HG02623 (cell line): ENCODE results near the gene AGPAT1.
"Not testable (repeated sequence)": the region's sequence is repeated elsewhere in the genome, so short reads cannot be mapped to it uniquely, and the experiment has no call there.

ENCODE experiments used
- ATAC-seq: cut with Tn5 transposase; IDR thresholded peaks from one replicate; pipeline ENCODE4 v1.9.1; 2021; ENCODE audit warnings: moderate library complexity; ENCODE audit not compliant: unreplicated experiment

The AGPAT1 gene, protein sequence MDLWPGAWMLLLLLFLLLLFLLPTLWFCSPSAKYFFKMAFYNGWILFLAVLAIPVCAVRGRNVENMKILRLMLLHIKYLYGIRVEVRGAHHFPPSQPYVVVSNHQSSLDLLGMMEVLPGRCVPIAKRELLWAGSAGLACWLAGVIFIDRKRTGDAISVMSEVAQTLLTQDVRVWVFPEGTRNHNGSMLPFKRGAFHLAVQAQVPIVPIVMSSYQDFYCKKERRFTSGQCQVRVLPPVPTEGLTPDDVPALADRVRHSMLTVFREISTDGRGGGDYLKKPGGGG

DNA sequence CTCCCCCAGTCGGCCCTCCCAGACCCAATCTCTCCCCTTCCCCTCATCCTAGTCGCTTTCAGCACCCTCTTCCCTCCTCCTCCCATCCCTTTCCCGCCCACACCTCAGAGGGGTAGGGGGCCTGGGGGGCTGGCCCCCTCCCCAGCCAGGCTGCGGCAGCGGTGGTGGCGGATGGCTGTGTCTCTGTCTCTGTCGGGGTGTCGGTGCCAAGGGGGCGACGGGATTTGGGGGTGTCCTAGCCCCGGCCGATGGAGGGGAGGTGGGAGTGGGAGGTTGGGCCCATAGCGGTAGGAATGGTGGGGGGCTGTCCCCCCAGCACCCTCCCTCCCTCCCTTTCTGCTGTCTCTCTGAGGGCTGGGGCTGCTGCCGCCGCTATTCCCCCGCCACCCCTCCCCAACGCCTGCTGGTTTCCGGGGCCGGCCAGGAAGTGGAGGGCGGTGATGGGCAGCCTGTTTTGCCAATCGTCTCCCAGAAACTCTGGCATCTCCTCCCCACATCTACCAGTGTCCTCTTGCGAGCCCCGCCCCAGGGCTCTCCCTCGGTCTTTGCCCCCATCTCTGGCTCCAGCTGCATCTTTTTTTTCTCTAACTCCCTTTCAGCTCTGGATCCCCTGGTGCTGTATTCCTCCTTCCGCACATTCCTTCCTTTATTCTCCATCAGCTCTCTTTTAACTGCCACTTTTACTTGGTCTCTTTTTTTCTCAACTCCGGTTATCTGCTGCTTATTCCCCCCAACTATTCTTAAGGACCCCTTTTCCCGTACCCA, at the start of gene AGPAT1:
Gene AGPAT1 (minus strand): TSS at position 374 of the 765 bp plus-strand sequence. CDS start 4,588 bp downstream, outside the sequence.
- peak; percentile 39 for ATAC-seq

DNA sequence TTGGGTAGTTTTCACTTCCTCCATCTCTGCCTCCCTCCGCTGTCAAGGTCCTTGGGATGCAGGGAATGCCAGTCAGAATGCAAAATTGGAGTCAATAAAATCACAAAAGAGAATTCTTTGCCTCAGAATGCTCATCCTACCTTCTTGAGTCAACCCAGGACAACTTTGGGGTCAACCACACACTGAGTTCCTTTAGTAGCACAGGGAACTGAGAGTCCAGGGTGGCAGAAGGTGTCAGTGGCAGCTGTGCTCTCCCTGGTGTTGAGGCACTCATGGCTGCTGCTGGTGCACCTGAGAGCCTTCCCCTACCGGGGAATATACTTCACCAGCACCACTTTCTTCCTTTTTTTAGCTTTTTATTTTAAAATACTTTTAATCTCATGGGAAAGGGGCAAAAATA, 48.8 kb upstream of the AGPAT1 start:
- no peak for ATAC-seq

DNA sequence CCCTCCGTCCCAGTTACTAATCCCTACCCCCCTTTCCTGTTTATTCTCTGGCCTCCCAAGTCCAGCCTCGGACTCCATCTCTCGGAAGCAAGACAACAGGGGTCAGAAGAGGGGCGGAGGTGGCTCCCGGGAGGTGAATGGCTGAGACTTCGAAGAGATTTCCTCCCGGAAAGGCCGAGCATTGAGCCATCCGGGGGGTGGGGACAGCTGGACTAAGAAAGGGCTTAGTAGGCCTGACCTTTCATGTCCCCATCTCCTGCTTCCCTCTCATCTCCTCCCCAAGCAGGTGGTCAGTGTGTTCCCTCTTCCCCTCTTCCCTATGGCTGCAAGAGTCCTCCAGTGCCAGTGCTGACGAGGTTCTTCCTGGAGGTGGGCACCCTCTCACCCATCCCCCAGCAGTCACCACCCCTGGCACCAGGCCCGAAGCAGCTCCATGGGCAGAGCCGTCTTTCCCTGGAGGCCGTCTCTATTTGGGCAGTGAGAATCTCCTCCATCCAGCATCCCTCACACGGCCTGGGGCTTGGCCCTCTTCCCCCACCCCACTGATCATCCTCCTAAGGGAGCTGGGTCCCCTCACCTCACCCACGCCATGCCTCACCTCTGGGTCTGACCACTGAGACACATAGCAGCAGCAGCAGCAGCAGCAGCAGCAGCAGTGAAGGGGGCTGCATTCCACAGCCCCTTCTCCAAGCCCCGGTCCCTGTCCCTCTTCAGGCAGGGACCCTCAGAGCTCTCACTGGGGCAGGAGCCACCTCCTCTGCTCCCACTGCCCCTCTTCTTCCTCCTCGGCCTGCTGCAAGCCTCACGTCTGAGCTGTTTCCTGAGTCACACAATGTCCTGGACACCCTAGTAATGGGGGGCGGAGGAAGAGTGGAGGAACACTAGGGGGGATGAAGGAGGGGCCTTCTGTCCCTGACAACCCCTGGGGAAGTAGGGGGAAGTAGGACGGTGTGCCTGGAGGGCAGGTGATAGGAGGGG, 47.7 kb upstream of the AGPAT1 start, which contains the start of gene NOTCH4:
Gene NOTCH4 (minus strand): TSS at position 810 of the 978 bp plus-strand sequence. CDS start 139 bp downstream, at position 671.
- no peak for ATAC-seq

DNA sequence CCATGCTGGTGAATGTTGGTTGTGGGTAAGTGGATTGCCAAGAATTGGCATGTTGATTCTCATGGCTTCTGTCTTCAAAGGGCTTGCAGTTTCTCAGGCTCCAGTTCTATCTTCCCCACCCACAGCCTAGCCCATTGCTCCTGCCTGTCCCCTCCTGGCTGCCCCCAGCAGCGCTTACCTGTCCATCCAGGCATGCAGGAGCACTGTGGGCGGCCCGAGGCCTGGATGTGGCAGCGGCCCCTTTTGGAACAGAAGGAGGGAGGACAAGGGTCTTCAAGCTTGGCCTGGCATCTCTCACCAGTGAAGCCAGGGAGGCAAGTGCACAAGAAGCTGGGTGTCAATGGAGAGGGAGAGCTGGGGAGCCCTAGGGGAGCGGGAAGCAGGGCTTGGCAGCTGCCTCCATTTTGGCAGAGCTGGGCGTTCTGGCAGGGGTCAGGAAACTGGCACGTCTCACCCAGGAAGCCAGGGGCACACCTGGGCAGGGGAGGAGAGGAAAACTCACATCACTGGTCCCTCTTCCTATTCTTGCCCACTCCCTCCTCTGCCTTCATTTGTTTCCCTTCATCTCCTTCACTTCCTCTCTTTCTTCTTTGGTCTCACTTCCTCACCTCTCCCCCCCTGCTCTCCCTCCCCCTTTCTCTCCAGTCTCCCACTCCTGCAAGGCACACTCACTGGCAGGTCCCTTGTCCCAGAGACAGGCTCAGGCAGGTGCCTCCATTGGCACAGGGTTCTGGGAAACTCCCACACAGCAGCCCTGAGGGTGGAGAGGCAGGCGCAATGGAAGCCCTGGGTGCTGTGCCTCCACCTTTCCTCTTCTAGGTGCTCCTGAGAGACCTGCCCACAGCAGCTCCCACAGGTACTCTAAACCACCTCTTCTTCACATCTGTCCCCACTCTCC, 46.7 kb upstream of the AGPAT1 start:
- ATAC-seq = no peak

DNA sequence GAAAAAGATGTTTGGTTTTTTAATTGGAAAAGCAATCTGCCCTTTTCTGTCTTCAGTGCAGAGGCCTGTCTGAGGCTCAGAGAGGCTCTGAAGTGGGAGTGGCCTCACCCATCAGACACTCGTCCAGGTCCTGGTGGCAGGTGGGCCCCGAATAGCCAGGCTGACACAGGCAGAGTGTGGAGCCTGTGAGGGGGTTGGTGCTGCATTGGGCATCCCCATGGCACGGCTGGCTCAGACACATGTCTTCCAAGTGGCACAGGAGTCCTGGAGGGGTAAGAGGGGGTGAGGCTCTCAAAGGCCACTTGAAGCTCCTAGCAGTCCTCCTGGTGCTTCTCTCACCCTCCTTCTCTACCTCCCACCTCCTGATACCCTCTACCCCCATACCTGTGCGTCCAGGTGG, 44.1 kb upstream of the AGPAT1 start:
- ATAC-seq = no peak

DNA sequence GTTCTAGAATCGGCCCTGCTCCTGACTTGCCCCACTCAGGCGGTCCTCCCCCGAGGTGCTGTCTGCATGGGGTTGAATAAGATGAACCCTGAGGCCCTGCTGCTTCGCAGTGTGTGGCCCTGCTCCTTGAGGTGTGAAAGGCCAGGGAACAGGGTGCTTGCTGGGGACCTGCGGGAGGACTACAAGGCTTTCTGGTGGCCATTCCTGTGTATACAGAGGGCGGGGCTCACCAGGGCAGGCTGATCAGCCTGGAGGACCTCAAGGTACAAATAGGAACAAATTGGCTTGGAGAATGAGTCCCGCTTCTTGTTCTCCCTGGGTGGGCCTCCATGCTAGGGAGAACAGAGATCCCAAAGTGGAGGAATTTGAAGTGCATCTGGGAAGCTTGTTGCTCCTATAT, 42.3 kb upstream of the AGPAT1 start:
- no peak for ATAC-seq

DNA sequence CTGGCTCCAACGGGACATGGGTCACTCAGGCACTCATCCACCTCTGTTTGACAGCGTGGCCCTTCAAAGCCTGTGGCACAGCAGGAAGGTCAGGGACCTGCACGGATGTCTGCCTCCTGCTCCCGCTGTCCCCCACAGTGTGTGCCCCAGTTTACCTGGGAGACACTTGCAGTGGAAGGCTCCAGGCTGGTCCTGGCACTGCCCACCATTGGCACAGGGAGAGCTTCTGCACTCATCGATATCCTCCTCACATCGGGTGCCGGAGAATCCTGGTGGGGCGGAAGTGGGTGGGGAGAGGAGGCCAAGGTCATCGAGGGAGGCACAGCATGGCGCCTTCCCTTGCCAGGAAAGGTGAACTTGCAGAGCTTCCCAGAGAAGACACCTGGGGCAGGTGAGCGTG, 41.1 kb upstream of the AGPAT1 start:
- ATAC-seq = no peak

DNA sequence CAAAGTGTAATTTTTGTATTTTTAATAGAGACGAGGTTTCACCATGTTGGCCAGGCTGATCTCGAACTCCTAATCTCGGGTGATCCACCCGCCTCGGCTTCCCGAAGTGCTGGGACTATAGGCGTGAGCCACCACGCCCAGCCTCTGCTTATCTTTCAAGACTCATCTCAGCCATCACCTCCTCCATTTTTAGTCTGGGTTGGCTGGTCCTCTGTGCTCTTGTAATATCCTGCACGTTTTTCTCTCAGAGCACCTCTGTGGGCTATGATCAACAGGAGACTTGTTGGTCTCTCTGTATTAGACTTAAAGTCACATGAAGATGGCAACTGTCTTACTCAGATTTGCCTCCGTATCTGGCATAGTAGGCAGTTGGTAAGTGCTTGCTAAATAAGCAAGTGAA, 40.4 kb upstream of the AGPAT1 start:
- ATAC-seq = no peak

DNA sequence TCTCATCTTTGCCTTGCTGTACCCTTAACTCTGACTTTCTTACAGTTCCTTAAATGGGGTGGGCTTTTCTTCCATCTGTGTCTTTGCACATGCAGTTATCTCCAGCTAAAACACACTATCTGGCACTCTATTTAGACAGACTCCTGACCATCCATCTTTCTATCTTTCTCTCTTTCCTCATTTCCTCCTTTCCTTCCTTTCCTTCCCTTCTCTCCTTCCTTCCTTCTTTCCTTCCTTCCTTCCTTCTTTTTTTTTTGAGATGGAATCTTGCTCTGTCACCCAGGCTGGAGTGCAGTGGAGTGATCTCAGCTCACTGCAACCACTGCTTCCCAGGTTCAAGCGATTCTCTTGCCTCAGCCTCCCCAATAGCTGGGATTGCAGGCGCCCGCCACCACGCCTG, 39.7 kb upstream of the AGPAT1 start:
- no peak for ATAC-seq

DNA sequence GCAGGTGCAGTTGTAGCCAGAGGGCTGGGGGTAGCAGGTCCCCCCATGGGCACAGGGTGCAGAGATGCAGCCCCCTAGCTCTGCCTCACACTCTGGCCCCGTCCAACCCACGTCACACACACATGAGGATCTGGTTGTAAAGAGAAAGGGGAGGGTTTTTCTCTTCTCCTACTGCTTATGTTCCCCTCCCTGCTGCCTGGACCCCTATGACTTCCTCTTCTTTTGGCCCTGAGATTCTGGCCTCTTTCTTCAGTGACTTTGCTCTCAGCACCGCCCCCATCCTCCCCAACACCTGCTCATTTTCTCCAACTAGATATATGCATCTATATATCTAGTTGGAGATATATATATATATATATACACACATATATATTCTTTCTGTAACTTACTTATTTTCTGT, 38.2 kb upstream of the AGPAT1 start:
- ATAC-seq = no peak

DNA sequence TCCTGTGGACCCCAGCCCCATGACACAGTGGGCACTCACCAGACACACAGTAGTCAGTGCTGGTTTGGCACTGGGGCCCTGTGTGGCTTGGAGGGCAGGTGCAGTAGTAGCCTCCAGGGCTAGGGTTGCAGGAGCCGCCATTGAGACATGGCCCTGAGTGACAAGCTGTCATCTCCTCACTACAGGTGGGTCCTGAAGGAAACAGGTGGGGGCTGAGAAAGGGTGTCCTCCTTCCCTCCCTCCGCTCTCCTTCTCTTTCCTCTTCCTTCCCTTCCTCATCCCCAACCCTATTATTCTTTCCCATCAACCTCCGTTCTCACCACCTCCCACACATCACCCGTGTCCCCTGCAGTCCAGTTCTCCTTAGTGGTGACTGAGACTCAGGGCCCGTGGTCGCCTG, 37.8 kb upstream of the AGPAT1 start:
- no peak for ATAC-seq

DNA sequence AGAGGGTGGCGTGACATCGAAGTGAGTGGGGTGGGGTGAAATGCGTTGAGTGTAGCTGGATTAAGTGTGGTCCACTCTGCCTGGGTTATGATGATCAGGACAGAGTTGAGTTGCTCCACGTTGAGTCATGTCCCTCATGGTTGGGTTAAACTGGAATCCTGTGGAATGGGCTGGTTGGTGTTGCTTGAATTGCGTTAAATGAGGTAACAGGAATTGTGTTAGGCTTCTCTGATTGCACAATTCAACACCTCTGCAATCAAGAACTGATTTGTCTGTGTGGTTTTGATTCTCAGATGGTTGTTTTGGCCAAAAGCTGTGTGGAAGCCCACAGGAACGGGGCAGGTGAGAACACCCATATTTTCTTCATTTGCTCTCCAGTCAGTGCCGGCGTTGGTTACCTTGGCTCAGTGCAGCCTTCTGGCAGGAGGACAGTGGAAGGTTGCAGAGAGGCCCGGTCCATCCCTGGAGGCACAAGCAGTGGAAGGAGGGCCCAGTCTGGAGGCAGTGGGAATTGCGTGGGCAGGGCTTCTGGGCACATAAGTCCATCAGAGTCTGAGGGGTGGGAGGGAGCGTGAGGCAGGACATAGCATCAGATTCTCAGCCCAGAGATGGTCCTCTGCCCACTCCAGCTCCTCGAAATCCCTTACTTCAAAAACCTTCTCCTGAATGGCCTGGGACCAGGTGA, 36.3 kb upstream of the AGPAT1 start:
- no peak for ATAC-seq

DNA sequence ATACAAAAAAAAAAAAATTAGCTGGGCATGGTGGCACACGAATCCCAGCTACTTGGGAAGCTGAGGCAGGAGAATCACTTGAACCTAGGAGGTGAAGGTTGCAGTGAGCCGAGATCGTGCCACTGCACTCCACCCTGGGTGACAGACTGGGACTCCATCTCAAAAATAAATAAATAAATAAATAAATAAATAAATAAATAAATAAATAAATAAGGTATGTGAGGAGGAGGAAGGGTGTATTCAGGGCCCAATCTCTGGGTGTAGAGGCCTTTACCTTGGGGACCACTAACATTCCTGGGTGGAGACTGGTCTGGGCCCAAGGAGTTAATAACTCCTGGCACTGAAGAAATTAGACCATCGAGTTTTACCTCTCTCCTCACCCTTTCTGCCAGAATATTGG, 35.5 kb upstream of the AGPAT1 start:
- not testable (repeated sequence) for ATAC-seq

DNA sequence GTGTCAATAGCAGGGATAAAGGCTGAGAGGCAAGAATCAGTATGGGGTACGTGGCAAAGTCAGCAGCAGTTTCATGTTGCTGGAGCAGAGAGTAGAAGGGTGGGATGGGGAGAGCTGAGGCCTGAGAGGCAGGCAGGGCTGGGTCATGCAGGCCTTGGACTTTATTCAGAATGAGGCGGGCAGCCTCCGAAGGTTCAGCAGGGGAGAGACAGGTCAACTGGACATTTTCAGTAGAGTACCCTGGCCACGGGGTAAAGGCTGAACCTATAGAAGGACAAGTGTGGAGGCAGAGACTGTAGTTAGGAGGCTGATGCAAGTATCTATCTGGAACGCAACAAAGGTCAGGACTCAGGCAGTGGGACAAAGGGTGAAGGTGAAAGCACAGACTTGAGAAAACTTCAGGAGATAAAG, 34.3 kb upstream of the AGPAT1 start:
- ATAC-seq = no peak

DNA sequence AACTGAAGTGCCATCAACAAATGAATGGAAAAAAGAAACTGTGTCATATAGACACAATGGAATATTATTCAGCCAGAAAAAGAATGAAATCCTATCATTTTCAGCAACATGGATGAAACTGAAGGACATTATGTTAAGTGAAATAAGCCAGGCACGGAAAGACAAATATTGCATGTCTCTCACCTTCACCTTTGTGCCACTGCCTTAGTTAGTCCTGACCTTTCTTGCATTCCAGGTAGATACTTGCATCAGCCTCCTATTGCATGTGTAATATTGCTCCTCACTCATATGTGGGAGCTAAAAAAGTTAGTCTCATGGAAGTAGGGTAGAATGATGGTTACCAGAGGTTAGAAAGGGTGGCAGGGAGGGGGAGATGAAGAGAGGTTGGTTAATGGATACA, 33.1 kb upstream of the AGPAT1 start:
- ATAC-seq = no peak

DNA sequence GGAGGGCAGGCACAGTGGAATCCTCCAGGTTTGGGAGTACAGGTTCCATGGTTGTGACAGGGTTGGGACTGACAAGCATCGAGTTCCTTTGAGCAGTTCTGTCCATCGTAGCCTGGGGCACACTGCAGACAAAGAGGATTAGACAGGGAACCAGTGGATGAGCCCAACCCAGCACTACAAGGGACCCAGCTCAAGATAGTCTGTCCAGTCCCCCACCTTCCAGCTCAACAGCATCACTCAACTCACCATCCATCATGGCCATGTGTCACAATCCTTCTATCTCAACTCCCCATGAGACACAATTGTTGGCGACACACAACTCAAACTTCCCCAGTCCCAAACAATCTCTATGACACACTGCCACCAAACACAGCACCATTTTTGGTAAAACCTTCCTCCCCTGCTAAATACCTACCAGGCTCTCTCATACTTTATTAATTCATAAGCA, 28.4 kb upstream of the AGPAT1 start:
- ATAC-seq = no peak

DNA sequence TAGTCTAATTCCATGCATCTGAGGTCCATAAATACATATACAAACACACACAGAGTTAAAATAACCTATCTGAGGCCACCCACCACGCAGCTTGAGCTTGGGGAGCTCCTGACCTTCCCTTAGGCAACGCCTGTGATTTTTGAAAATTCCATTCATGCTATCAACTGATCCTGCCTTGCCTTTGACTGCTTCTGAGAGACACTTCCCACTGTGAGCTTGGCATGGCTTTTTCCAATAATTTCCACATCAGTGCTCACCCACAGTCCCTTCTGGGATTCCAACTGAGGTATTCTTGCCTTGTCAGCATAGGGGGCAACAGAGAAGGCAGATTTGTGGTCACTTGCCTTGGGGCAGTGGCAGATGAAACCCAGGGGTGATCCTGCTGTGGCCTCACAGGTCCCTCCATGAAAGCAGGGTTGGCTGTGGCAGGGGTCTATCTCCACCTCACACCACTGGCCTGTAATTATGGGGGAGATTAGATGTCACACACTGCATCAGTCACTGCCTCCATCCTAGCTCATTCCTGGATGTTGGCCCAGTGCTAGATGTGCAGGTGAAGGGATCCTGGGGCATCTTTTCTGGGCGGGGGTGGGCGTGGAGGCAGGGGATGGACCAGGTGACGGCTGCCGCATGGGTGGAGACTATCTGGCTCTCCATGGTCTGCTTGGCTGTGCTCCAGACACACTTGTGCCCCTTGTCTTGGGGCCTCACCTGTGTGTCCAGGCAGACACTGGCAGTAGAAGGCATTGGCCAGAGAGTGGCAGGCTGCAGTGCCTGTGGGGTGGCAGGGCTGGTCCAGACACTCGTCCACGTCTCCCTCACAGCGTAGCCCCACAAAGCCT, 27.8 kb upstream of the AGPAT1 start:
- no peak for ATAC-seq

DNA sequence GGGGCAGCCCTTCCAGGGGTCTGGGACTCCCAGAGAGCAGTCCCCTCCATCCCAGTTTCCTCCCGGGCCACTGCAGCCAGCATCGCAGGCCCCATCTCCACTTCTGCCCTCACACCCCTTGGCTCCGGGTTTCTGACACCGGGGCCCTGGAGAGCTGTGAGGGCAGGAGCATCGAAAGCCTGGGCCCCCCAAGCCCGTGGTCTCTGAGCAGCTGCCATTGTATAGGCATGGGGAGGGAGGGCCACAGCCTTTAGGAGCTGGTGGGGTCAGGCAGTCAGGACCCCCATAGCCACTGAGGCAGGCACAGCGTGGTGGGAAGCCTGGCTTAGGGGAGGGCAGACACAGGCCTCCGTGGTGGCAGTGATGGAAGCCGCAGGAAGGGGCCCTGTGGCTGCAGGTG, 26.3 kb upstream of the AGPAT1 start:
- no peak for ATAC-seq
